HepG2 (cell line): Measurements from ENCODE around the gene ZFYVE26. TPM values are rescaled to one million over a fixed set of nuclear protein-coding genes. Genes with fewer than 3 reads are reported as not detected.

Experiments
- CENPBD1 ChIP-seq: sonication (generic); formaldehyde crosslinking; IDR thresholded peaks from 2 replicates; pipeline ENCODE4 v1.8.0; 2022; ENCODE audit warnings: missing genetic modification reagents, low read depth, mild to moderate bottlenecking, borderline replicate concordance
- ERF ChIP-seq: IDR thresholded peaks from 2 replicates; pipeline ENCODE4 v1.6.1; 2018; ENCODE audit warnings: missing biosample characterization, missing genetic modification reagents
- GZF1 ChIP-seq: sonication (generic); formaldehyde crosslinking; IDR thresholded peaks from 2 replicates; pipeline ENCODE4 v1.5.1; 2020; ENCODE audit warnings: mild to moderate bottlenecking, missing genetic modification reagents
- HDAC1 ChIP-seq: sonication (generic); formaldehyde crosslinking; IDR thresholded peaks from 2 replicates; pipeline ENCODE4 v1.5.1; 2020; ENCODE audit warnings: mild to moderate bottlenecking, missing genetic modification reagents
- HOXA9 ChIP-seq: sonication (generic); formaldehyde crosslinking; IDR thresholded peaks from 2 replicates; pipeline ENCODE4 v1.8.1; 2022; ENCODE audit warnings: missing genetic modification reagents, mild to moderate bottlenecking, moderate library complexity, borderline replicate concordance
- JARID2 ChIP-seq: sonication (generic); formaldehyde crosslinking; IDR thresholded peaks from 2 replicates; pipeline ENCODE4 v1.8.1; 2023; ENCODE audit warnings: missing genetic modification reagents, inconsistent platforms; ENCODE audit not compliant: insufficient replicate concordance
- MAFK ChIP-seq, 2 experiments: IDR thresholded peaks in 1 of 2; conservative IDR thresholded peaks in 1 of 2; 2 replicates each; pipeline ENCODE4 v1.6.1; 2011; ENCODE audit warnings: improper control_type of control experiment in 2 of 2, low read length in 2 of 2
- MLLT10 ChIP-seq: sonication (generic); formaldehyde crosslinking; IDR thresholded peaks from 2 replicates; pipeline ENCODE4 v1.4.0; 2020; ENCODE audit warnings: missing genetic modification reagents
- NPAS2 ChIP-seq: sonication (generic); formaldehyde crosslinking; IDR thresholded peaks from 2 replicates; pipeline ENCODE4 v1.8.0; 2022; ENCODE audit warnings: mild to moderate bottlenecking, missing genetic modification reagents, borderline replicate concordance
- PCBP1 ChIP-seq: fragments of 200-400 bp; formaldehyde crosslinking; IDR thresholded peaks from 2 replicates; pipeline ENCODE4 v1.6.1; 2017; ENCODE audit warnings: mild to moderate bottlenecking, low read depth, low read length, borderline replicate concordance
- RBFOX2 ChIP-seq: fragments of 200-400 bp; formaldehyde crosslinking; IDR thresholded peaks from 2 replicates; pipeline ENCODE4 v1.6.1; 2017; ENCODE audit warnings: low read depth, mild to moderate bottlenecking, low read length
- SRSF4 ChIP-seq: fragments of 200-400 bp; formaldehyde crosslinking; IDR thresholded peaks from one replicate; pipeline ENCODE4 v1.6.1; 2018; ENCODE audit warnings: mild to moderate bottlenecking, low read depth, low read length, moderate library complexity; ENCODE audit not compliant: poor library complexity, severe bottlenecking
- ZFP91 ChIP-seq: sonication (generic); formaldehyde crosslinking; IDR thresholded peaks from 2 replicates; pipeline ENCODE4 v1.9.0; 2022; ENCODE audit warnings: missing genetic modification reagents, mild to moderate bottlenecking, borderline replicate concordance
- ZFY ChIP-seq: sonication (generic); formaldehyde crosslinking; IDR thresholded peaks from 2 replicates; pipeline ENCODE4 v1.4.0; 2020; ENCODE audit warnings: missing genetic modification reagents
- ZNF180 ChIP-seq: sonication (generic); formaldehyde crosslinking; IDR thresholded peaks from 2 replicates; pipeline ENCODE4 v1.4.0; 2020; ENCODE audit warnings: low read depth, missing genetic modification reagents, borderline replicate concordance
- ZNF326 ChIP-seq: sonication (generic); formaldehyde crosslinking; IDR thresholded peaks from 2 replicates; pipeline ENCODE4 v1.4.0; 2020; ENCODE audit warnings: missing genetic modification reagents, borderline replicate concordance
- ZNF670 ChIP-seq: sonication (generic); formaldehyde crosslinking; IDR thresholded peaks from 2 replicates; pipeline ENCODE4 v1.8.0; 2022; ENCODE audit warnings: mild to moderate bottlenecking, missing genetic modification reagents, borderline replicate concordance
- ZNF7 ChIP-seq: IDR thresholded peaks from 2 replicates; pipeline ENCODE4 v1.6.1; 2016; ENCODE audit warnings: missing biosample characterization, missing genetic modification reagents
- polyA plus RNA-seq, 8 experiments: library from polyadenylated mRNA; depleted of rRNA in 3 of 8; stranded (reverse) in 7 of 8; unstranded in 1 of 8; fragments of >200 nt; fragmentation: Illumina TruSeq in 4 of 8; extraction: Trizol in 4 of 8; gene quantifications; 2 replicates each; pipeline versions ENCODE4 v1.2.1 to v1.2.3, GENCODE V29; 2011 to 2016; ENCODE audit warnings: low read depth in 4 of 8, missing spikeins in 1 of 8, mixed read lengths in 1 of 8; ENCODE audit not compliant: insufficient read depth in 1 of 8
- total RNA-seq, 5 experiments: library from RNA; depleted of rRNA; stranded (reverse); fragments of >200 nt; fragmentation: Illumina TruSeq; extraction: Trizol; gene quantifications; 2 replicates each; pipeline ENCODE4 v1.2.3, GENCODE V29; 2016; ENCODE audit warnings: low read depth in 1 of 5
- TF ChIP-seq, protein P1 (sequence below): IDR thresholded peaks from 2 replicates; pipeline ENCODE4 v1.4.0; 2020; ENCODE audit warnings: mild to moderate bottlenecking, missing genetic modification reagents
- TF ChIP-seq, protein P2 (sequence below): sonication (generic); formaldehyde crosslinking; IDR thresholded peaks from 2 replicates; pipeline ENCODE4 v1.4.0; 2020; ENCODE audit warnings: mild to moderate bottlenecking, low read depth, missing genetic modification reagents

Gene ZFYVE26
- total and polyA plus RNA-seq, 2 of the 13 experiments (the other 11 are each of a cell fraction or from before 2014, with no cell fraction given): 13.6 to 16.4 TPM

DNA sequence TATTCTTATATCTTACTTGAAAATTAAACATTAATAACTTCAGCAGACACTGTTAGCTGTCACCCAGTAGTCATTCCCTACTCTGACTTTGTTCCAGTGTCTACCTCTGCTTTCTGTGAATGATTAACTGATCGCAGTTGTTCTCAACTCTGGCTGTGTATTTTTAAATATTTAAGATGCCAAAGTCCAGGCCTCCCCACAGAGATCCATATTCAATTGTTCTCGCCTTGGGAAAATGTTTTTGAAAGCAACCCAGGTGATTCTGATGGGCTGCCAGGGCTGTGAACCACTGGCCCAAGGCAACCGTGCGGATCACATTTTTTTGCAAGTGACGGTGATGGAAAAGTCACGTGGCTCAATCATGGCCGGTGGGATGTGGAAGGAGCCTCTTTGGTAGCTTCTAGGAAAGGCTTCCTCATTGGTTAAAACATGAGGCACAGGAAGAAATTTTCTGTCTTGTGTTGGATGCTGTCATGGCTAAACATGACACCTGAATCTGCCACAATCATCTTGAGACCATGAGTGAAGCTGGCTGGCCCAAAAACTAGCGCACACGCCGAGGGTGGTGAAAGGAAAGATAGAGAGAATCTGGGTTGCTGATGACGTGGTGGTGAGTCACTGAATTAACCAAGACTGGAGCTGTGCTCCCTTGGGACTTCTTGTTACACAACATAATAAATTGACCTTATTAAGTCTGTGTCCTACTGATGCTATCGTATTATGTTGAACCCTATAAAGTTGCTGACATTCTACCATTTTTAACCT, 77.5 kb downstream of the ZFYVE26 start (continued):
- TF ChIP-seq ZFP91 (peak; percentile 38; the same call in 1 of the 2 replicates), RBFOX2 (no peak), PCBP1 (no peak), ZNF326 (CRISPR knock-in tag) (no peak), HDAC1 (CRISPR knock-in tag) (peak; percentile 62), GZF1 (CRISPR knock-in tag) (no peak), SRSF4 (no peak), ZNF670 (no peak), MAFK (conservative IDR thresholded peaks at IDR 0.05 in 1 of 2, IDR thresholded peaks at IDR 0.05 in 1 of 2; ENCODE audit: low read length in 2 of 2) (no peak), MLLT10 (no peak), ERF (CRISPR knock-in tag) (peak; percentile 39; the same call in 1 of the 2 replicates), CENPBD1 (CRISPR knock-in tag) (no peak), NPAS2 (CRISPR knock-in tag) (no peak), ZFY (peak; percentile 33; the same call in 1 of the 2 replicates), JARID2 (CRISPR knock-in tag) (no peak), HOXA9 (no peak), ZNF180 (CRISPR knock-in tag) (no peak), ZNF7 (CRISPR knock-in tag) (no peak)
- TF ChIP-seq, protein P1, sequence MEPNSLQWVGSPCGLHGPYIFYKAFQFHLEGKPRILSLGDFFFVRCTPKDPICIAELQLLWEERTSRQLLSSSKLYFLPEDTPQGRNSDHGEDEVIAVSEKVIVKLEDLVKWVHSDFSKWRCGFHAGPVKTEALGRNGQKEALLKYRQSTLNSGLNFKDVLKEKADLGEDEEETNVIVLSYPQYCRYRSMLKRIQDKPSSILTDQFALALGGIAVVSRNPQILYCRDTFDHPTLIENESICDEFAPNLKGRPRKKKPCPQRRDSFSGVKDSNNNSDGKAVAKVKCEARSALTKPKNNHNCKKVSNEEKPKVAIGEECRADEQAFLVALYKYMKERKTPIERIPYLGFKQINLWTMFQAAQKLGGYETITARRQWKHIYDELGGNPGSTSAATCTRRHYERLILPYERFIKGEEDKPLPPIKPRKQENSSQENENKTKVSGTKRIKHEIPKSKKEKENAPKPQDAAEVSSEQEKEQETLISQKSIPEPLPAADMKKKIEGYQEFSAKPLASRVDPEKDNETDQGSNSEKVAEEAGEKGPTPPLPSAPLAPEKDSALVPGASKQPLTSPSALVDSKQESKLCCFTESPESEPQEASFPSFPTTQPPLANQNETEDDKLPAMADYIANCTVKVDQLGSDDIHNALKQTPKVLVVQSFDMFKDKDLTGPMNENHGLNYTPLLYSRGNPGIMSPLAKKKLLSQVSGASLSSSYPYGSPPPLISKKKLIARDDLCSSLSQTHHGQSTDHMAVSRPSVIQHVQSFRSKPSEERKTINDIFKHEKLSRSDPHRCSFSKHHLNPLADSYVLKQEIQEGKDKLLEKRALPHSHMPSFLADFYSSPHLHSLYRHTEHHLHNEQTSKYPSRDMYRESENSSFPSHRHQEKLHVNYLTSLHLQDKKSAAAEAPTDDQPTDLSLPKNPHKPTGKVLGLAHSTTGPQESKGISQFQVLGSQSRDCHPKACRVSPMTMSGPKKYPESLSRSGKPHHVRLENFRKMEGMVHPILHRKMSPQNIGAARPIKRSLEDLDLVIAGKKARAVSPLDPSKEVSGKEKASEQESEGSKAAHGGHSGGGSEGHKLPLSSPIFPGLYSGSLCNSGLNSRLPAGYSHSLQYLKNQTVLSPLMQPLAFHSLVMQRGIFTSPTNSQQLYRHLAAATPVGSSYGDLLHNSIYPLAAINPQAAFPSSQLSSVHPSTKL (CRISPR knock-in tag): peak; percentile 74; the same call in 1 of the 2 replicates
- TF ChIP-seq, protein P2, sequence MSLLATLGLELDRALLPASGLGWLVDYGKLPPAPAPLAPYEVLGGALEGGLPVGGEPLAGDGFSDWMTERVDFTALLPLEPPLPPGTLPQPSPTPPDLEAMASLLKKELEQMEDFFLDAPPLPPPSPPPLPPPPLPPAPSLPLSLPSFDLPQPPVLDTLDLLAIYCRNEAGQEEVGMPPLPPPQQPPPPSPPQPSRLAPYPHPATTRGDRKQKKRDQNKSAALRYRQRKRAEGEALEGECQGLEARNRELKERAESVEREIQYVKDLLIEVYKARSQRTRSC: no peak
